Astrocyte (in vitro differentiated cells and primary cell): ENCODE measurements around the gene TBC1D3B. TPM values are rescaled to one million over a fixed set of nuclear protein-coding genes. Genes with fewer than 3 reads are reported as not detected.

ENCODE experiments used
- DNase-seq: peaks from one replicate; pipeline ENCODE4 v3.0.0-alpha.2; 2010; ENCODE audit warnings: low read depth
- FAIRE-seq: peaks from 2 replicates; lab custom pipeline; 2011; peaks lifted over from hg19 to GRCh38; lab: Jason Lieb, UNC
- H2AFZ ChIP-seq: 2 replicates; pipeline ENCODE4 v1.6.0; 2012; ENCODE audit warnings: low read depth, low read length, inconsistent platforms
- H3K27ac ChIP-seq: 2 replicates; pipeline ENCODE4 v1.5.1; 2011; ENCODE audit warnings: low read depth, low read length, inconsistent platforms
- H3K27me3 ChIP-seq: 2 replicates; pipeline ENCODE4 v1.6.0; 2011; ENCODE audit warnings: low read length, inconsistent platforms; ENCODE audit not compliant: insufficient read depth
- H3K36me3 ChIP-seq: 2 replicates; pipeline ENCODE4 v1.5.1; 2011; ENCODE audit warnings: low read length, inconsistent platforms; ENCODE audit not compliant: insufficient read depth
- H3K4me1 ChIP-seq: 2 replicates; pipeline ENCODE4 v1.5.1; 2011; ENCODE audit warnings: low read length, inconsistent platforms; ENCODE audit not compliant: insufficient read depth
- H3K4me2 ChIP-seq: 2 replicates; pipeline ENCODE4 v1.6.0; 2012; ENCODE audit warnings: low read length, inconsistent platforms
- H3K4me3 ChIP-seq: 2 replicates; pipeline ENCODE4 v1.5.1; 2011; ENCODE audit warnings: low read depth, mild to moderate bottlenecking, low read length, inconsistent platforms; ENCODE audit not compliant: insufficient read depth
- H3K79me2 ChIP-seq: 2 replicates; pipeline ENCODE4 v1.6.0; 2012; ENCODE audit warnings: mild to moderate bottlenecking, low read length, inconsistent platforms; ENCODE audit not compliant: insufficient read depth
- H3K9ac ChIP-seq: 2 replicates; pipeline ENCODE4 v1.6.0; 2012; ENCODE audit warnings: mild to moderate bottlenecking, low read length, inconsistent platforms
- H3K9me3 ChIP-seq: 2 replicates; pipeline ENCODE4 v1.5.1; 2012; ENCODE audit warnings: low read depth, mild to moderate bottlenecking, low read length, inconsistent platforms; ENCODE audit not compliant: insufficient read depth
- H4K20me1 ChIP-seq: 2 replicates; pipeline ENCODE4 v1.6.0; 2012; ENCODE audit warnings: low read length, inconsistent platforms; ENCODE audit not compliant: insufficient read depth
- H3K27ac Mint-ChIP-seq: one replicate; pipeline ENCODE4 v1.8.0; 2021; ENCODE audit warnings: mild to moderate bottlenecking, mixed read lengths; ENCODE audit not compliant: unreplicated experiment
- H3K27me3 Mint-ChIP-seq: one replicate; pipeline ENCODE4 v1.8.0; 2021; ENCODE audit warnings: low read depth, mixed read lengths; ENCODE audit not compliant: unreplicated experiment
- H3K36me3 Mint-ChIP-seq: one replicate; pipeline ENCODE4 v1.8.0; 2021; ENCODE audit warnings: low read depth, mixed read lengths; ENCODE audit not compliant: unreplicated experiment
- H3K4me1 Mint-ChIP-seq: one replicate; pipeline ENCODE4 v1.8.0; 2021; ENCODE audit warnings: low read depth, mixed read lengths; ENCODE audit not compliant: unreplicated experiment
- H3K4me3 Mint-ChIP-seq: one replicate; pipeline ENCODE4 v1.8.0; 2021; ENCODE audit warnings: mild to moderate bottlenecking, moderate library complexity, mixed read lengths; ENCODE audit not compliant: unreplicated experiment
- H3K9me3 Mint-ChIP-seq: one replicate; pipeline ENCODE4 v1.8.0; 2021; ENCODE audit warnings: mild to moderate bottlenecking, mixed read lengths; ENCODE audit not compliant: unreplicated experiment
- CTCF ChIP-seq: IDR thresholded peaks from 2 replicates; pipeline ENCODE4 v1.5.1; 2011; ENCODE audit warnings: low read depth, mild to moderate bottlenecking, inconsistent platforms, low read length, moderate library complexity; ENCODE audit not compliant: insufficient read depth
- EZH2 ChIP-seq: IDR thresholded peaks from 2 replicates; pipeline ENCODE4 v1.6.1; 2012; ENCODE audit warnings: mild to moderate bottlenecking, low read length, inconsistent platforms; ENCODE audit not compliant: insufficient read depth
- total RNA-seq: library from RNA; stranded (reverse); gene quantifications from 2 replicates; pipeline ENCODE4 v1.2.1, GENCODE V29; 2021

TBC1D3B gene
- total RNA-seq, 1 donor from 2014 or later = 9.8 TPM

- H3K27me3 Mint-ChIP-seq = no peaks in the 10 kb centered on the region
- FAIRE-seq (no peak), DNase-seq (no peak)
- peaks cover under 1% of the 10 kb centered on the region for H3K4me1 Mint-ChIP-seq
- H3K36me3 ChIP-seq = no peaks in the 10 kb centered on the region
- no peak overlapping the region for H3K4me3 ChIP-seq
- no peak overlapping the region for H3K27ac ChIP-seq
- H4K20me1 ChIP-seq = no peaks in the 10 kb centered on the region
- no peaks in the 10 kb centered on the region for H3K36me3 Mint-ChIP-seq
- H3K9me3 ChIP-seq = peaks cover 7% of the 10 kb centered on the region
- no peak overlapping the region for H2AFZ ChIP-seq
- H3K9ac ChIP-seq = no peak overlapping the region
- H3K4me2 ChIP-seq = no peak overlapping the region
- no peaks in the 10 kb centered on the region for H3K79me2 ChIP-seq
- H3K27me3 ChIP-seq = no peaks in the 10 kb centered on the region
- H3K4me1 ChIP-seq = no peaks in the 10 kb centered on the region
- TF ChIP-seq CTCF (no peak), EZH2 (no peak)
- H3K9me3 Mint-ChIP-seq = peaks cover 9% of the 10 kb centered on the region
- H3K27ac Mint-ChIP-seq = no peak overlapping the region
- no peak overlapping the region for H3K4me3 Mint-ChIP-seq
Observed at GRCh38 chr17:36128411-36128978, 47.9 kb downstream of the TBC1D3B start.

- Mint-ChIP-seq H3K36me3 (no peaks in the 10 kb centered on the region), H3K9me3 (peaks cover 9% of the 10 kb centered on the region), H3K4me3 (no peak overlapping the region), H3K4me1 (no peaks in the 10 kb centered on the region), H3K27ac (no peak overlapping the region), H3K27me3 (no peaks in the 10 kb centered on the region)
- no peak overlapping the region for H3K9ac ChIP-seq
- no peak overlapping the region for H3K4me3 ChIP-seq
- H3K27me3 ChIP-seq = no peaks in the 10 kb centered on the region
- no peak overlapping the region for H2AFZ ChIP-seq
- FAIRE-seq (no peak), DNase-seq (no peak)
- H3K4me2 ChIP-seq = no peak overlapping the region
- H3K79me2 ChIP-seq = no peaks in the 10 kb centered on the region
- no peak overlapping the region for H3K27ac ChIP-seq
- H3K4me1 ChIP-seq = no peaks in the 10 kb centered on the region
- no peaks in the 10 kb centered on the region for H4K20me1 ChIP-seq
- H3K9me3 ChIP-seq = peaks cover 7% of the 10 kb centered on the region
- TF ChIP-seq EZH2 = no peak
- TF ChIP-seq CTCF = no peak
- H3K36me3 ChIP-seq = no peaks in the 10 kb centered on the region
Observed at GRCh38 chr17:36127911-36128310, 48.5 kb downstream of the TBC1D3B start.

- Histone ChIP-seq H3K27me3 (no peaks in the 10 kb centered on the region), H4K20me1 (no peaks in the 10 kb centered on the region), H3K27ac (no peak overlapping the region), H2AFZ (no peak overlapping the region), H3K9me3 (peaks cover 7% of the 10 kb centered on the region), H3K4me3 (no peak overlapping the region), H3K36me3 (no peaks in the 10 kb centered on the region), H3K4me1 (no peaks in the 10 kb centered on the region), H3K79me2 (no peaks in the 10 kb centered on the region), H3K9ac (no peak overlapping the region), H3K4me2 (no peak overlapping the region)
- Mint-ChIP-seq H3K27me3 (peaks cover under 1% of the 10 kb centered on the region), H3K9me3 (peaks cover 9% of the 10 kb centered on the region), H3K4me1 (no peaks in the 10 kb centered on the region), H3K36me3 (no peaks in the 10 kb centered on the region), H3K27ac (no peak overlapping the region), H3K4me3 (no peak overlapping the region)
- DNase-seq (no peak), FAIRE-seq (no peak)
- TF ChIP-seq CTCF (no peak), EZH2 (no peak)
Observed at GRCh38 chr17:36127199-36127893, 49.1 kb downstream of the TBC1D3B start.
